Central memory CD4-positive, alpha-beta T cell (primary cell): ENCODE data around the gene ANGPT4.

Experiments
- DNase-seq: peaks from one replicate; pipeline ENCODE4 v3.0.0; 2022

Gene ANGPT4

DNA sequence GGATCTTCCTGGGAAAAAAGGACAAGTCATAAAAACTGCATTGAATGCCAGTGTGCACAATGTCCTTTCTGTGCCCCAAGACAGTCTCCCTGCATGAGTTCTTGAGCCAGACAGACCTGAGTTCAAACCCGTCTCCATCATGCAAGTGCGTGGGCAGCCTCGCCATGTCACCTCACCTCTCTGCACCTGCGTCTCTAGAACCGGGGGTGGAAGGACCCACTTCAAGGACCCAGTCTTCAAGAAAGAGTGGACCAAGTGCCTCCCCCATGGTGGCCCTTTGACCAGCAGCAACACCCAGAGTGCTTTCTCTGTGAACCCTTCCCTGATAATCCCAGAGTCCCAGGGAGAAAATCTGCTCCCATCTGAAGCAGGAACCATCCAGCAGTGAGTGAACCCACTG is 23.5 kb upstream of the ANGPT4 start:
- no peak for DNase-seq

DNA sequence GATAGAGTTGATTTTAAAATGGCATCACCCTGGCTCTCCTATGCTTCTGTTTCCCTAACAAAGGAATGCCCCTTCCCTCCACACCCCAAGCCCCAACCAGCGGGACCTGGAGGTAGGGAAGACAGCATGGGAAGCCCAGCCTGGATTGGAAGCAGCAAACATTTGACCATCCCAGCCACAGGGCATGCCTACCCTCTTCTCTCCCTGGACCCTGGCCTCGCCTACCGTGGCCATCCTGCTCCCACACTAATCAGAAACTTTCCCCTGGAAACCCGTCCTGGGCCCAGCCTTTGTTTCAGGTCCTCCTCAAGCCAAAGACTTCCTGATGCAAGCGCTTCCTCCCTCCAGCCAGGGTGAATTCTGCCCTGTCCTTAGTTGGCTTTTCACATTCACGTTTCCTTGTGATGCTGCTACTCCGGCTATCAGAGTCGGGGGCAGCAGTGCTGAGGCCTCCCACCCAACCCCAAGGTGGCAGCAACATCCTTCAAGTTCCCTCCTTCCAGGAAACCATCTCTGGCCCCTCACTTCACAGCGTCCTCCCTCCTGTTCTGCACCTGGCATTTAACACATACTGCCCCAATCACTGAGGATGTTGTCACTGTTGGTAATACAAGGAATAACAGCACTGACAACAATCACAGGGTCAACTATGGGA is 18.2 kb upstream of the ANGPT4 start:
- DNase-seq = no peak

DNA sequence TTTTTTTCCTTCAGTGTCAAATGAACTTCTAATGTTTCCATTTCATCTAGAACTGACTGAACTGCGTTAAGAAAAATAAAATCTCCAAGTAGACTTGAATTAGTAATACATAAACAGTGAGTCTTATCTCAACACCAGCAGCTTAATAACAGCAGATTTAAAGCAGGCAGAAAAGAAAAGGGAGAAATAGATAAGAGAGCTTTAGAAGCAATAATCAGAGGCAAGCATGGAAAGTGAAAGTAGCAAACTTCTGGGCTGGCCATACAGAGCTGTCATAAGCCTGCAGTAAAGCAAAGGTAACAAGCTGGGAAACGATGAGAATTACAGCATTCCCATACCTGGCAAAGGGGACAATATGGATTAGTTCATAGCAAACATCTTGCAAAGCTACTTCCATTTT is 16.9 kb upstream of the ANGPT4 start:
- DNase-seq = no peak

DNA sequence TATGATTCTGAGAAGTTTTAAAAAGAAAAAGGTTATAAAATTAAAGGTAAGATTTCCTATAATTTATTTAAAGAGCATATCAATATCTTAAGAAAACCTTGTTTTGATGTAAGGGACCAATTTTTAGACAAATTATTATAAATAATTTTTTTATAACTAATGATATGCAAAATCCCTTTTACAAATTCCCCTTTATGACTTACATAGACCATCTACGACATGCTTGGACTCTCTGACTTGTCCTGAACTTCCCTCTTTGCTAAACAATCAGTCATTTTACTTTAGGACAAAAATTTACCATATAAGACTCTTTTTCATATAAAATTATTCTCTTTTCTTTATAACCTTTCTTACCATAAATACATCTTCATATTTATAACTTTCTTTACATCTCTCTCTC is 15.3 kb upstream of the ANGPT4 start:
- no peak for DNase-seq

DNA sequence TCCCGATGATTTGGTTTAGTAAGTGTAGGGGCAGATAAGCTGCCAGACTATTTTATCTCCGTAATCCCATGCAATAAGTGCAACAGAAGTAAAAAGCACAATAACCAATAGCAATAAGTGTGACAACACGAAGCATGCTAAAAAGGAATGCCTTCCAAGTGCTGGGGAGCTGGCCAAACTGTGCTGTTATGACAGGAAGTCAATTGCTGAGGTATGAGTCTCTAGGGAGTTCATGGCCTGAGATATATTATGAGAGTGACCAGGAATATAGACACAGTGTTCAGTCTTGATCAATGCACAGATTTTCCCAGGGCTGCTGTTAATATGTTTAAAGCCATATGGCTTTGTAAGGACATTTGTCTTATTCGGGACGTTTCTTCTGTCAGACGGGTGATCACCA is 10.5 kb upstream of the ANGPT4 start:
- DNase-seq = no peak

DNA sequence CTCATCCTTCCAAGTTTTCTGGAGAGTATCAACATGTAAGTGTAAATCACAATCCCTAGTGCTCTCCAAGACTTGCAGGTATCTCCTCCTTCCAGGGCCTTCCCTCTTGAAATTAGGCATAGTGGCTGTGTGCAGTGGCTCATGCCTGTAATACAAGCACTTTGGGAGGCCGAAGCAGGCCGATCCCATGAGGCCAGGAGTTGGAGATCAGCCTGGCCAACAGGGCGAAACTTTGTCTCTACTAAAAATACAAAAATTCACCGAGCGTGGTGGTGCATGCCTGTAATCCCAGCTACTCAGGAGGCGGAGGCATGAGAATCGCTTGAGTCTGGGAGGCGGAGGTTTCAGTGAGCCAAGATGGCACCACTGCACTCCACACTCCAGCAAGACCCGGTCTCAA is 9.4 kb upstream of the ANGPT4 start:
- no peak for DNase-seq

DNA sequence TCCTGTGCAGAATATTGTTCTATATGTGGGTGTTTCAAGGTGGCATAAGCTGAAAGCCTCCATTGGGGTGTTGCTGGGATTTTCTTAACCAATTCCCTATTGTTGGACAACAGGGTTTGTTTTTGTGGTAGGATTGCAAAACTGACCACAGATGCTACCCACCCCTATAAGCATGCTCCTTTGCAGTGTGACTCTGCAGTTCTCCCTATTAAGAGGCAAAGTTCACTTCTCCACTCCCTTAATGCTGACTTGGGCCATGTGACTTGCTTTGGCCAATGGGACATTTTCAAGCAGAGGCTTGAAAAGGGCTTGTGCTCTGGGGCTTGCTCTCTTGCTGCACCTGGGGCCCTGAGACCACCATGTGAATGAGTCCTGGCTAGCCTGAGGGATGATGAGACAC is 8.5 kb upstream of the ANGPT4 start:
- DNase-seq = no peak

DNA sequence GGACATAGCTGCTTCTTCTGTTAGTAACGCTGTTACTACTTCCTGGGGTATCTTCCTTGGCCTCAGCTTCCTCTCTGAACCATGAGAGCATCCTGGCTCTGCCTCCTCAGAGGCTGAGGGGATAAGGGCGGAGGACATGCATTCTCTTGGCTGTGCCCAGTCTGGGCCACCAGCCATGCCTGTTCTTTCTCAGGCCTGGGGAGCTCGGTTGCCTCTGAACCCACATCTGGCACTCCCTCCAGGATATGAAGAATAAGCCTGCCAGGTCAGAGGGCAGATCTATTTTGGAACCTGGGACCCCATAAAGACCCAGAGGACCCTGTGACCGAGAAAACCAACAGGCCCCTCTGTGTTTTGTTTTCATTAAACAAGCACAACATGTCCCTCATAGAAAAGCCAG is 6.6 kb upstream of the ANGPT4 start:
- no peak for DNase-seq

DNA sequence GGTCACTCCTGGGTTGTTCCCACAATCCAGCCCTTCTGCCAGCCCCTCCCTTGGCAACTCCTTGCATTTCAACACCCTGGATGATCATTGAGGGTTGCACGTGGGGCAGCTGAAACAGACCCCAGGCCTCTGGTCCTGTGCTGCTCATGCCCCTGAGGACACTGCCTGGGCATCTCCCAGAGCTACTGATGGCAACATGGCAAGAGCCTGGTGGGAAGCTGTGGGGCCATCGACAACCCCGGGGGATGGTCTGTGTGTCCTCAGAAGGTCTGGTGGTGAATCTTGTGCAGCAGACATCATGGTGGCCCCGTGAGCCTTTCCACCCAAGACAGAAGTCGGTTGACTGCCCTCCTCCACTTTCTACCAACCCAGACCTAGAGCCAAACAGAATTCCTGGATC is 4.9 kb upstream of the ANGPT4 start:
- DNase-seq = no peak

DNA sequence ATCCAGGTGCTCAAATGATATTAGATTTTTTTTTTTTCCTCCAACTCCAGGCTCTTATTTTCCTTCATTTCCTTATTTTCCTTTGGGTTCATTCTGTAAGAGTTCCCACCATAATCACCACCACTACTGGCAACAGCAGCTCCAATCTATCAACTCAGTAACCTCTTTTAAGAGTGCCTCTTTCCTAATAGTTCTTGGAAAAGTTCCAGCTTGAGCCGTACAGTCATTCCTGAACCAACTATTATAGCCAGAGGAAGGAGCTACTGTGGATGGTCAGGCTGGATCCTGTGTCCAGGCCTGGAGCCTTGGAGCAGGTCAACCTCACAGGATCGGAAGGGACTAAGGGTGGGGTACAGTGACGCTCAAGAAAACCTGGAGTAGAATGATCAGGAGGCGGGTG is 4.2 kb upstream of the ANGPT4 start:
- no peak for DNase-seq

DNA sequence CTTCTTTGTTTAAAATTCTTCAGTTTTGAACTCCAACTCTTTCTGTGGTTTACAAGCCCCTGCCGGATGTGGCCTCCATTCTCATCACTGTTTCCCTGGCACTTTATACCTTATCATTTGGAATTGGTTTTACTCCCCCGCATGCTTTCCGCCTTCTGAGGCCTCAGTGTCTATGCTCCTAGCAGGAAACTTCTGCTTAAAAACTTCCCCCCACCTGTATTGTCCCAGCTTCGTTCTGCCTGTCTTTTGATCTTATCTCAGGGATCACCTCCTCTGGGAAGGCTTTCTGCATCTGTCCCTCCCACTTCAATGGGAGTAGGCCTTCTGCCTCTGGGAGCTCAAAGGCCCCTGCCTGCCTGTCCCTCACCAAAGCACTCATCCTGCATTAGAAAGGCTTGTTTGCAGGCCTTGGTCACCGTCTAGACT is 3.4 kb upstream of the ANGPT4 start:
- DNase-seq = no peak

DNA sequence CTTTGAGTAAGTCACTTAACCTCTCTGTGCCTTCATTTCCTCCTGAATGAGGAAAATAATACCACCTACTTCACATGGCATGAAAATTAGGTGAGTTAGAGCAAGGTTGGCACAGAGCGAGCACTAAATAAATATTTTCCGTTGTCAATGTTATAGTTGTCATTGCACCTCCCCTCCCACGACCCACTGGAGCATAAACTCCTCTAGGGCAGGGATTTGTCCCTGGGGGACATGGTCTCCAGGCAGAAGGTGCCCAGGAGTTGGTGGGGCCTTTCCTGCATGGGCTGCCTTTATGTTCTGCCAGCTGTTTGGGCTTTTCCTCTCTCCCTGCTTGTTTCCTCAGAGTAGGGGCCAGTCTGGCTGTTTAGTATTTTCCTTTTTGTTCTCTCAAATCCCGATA is 1.3 kb upstream of the ANGPT4 start:
- DNase-seq = no peak

DNA sequence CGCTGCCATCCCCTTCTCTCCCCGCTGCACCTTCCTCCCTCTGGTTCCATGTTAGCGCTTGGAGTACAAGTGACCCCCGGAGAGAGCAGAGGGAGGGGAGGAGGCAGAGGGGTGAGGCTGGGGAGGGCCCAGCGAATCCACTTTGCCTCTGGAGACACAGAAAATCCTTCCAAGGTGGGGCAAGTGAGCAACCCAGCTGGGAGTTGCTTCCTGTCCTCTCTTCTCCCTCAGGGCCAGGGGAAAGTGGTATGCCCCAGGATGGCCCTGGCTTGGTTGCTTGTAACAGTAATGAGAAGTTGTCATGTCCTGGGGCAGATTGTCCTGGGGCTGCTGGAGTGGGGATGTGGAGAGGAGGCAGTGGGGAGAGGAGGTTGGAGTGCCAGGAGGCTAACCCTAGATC is 691 bp upstream of the ANGPT4 start:
- no peak for DNase-seq

DNA sequence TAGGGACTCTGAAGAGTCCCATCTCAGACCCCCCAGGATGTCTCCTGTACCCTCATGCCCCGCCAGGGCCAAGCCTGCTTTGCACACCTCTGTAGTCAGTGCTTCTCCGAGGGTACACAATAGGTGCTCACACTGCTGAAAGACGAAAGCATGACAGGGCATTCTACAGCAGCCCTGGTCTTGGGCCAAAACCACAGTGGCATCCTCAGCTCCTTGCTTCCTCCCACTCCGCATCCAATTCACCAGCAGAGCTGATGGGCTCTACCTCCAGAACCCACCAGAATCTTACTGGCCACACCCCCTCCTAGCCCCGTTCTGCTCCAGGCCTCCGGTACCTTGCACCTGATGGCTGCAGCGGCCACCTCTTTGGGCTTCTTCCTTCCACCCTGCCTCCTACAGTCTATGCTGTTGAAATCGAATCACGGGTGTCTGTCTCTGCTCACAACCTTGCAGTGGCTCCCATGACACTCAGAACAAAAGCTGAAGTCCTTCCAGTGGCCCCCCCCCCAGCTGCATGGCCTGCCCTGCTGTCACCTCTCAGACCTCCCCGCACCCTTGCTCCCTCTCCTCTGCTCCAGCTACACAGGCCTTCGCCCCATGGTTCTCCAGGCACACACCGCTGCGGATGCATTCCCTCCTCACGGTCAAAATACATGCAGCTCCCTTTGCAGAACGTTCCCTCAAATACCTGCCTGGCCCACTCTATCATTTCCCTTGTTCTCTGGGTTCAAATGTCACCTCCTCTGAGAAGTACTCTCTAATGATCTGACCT is 1.2 kb downstream of the ANGPT4 start:
- no peak for DNase-seq

DNA sequence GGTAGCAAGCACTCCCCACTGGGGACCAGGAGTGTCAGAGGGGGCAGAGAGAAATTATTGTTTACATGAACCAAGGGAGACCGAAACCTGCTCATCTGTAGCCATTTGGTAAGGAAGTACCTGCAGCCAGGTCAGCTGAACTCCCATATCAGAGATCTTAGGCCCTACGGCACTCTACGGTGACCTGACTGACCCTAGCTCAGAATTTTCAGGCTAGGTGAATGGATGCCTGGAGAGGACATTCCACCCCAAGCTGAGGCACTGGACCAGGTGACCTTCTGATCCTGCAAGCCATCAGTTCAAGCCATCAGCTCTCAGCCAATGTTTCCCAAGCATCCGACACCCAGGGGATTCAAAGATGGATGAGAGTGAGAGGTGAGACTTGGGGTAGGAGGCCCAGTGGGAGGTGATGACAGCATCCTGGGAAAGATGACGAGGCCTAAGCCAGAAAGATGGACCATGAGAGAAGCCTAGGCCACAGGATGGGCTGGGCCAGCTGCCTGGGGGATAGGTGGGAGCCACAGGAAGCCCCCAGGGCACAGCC is 2.8 kb downstream of the ANGPT4 start:
- DNase-seq = no peak

DNA sequence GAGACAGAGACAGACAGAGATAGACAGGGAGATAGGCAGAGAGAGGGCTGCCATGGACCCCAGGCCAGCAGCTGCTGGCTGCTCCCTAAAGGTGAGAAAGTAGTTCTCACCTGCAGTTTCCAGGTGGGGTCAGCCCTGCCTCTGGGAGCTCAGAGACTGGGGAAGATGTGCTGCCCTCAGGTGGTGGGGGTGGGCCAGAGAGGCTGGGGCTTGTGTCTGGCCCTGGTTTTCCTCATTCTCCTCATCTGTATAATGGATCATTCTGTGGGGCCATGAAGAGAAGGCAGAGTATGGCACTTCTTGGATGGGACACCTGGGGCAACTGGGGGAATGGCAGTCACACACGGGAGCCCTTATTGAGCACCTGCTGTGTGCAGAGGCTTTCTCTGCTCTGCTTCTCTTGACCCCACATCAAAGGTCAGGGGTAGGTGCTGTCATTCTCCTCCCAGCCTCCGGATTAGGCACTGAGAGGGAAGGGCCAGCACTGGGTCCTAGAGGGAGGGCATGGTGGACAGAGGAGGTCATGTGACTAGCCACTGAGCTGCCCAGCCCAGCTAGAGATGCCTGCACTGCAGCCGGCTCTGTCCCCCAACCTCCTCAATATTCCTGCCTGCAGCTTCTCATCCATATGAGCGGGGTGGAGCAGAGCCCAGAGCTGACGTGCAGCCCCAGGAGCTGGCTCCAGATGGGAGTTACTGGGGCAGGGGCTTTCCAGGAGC is 4.1 kb downstream of the ANGPT4 start:
- no peak for DNase-seq

DNA sequence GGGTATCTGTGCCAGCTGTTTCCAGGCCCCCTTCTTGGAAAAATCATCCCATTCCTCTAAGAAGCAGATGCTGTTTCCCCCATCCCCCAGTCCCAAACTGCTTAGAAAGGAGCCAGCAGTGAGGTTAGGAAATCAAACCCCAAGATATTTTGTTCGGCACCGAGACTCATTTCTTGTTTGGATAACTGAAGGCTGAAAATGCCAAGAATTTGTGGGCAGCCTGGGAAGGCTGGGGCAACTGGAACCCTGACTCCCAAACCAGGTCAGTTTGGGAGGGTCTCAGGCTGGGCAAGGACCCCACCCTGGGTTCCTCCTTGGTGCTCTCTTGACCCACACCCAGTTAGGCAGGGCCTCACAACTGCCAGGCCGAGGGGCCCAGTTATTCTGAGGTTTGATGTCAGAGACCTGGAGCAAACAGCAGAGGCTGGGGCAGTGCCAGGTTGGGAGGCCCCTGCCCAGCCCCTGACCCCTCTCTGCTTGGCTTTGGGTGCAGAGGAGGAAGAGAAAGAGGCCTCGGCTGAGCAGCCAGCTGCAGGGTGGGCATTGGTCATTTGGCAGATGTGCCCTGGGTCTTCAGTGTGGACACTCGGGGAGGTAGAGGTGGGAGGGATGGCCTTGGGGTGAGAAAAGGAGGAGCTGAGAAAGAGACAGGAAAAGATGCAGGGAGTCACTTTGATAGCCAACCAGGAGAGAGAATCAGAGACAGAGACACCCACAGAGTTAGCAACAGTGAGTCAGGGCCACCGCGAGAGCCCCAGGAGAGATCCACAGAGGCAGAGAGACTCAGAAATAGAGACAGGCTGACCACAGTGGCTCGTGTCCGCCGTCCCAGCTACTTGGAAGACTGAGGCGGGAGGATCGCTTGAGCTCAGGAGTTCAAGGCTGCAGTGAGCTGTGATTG is 5.0 kb downstream of the ANGPT4 start:
- DNase-seq = no peak

DNA sequence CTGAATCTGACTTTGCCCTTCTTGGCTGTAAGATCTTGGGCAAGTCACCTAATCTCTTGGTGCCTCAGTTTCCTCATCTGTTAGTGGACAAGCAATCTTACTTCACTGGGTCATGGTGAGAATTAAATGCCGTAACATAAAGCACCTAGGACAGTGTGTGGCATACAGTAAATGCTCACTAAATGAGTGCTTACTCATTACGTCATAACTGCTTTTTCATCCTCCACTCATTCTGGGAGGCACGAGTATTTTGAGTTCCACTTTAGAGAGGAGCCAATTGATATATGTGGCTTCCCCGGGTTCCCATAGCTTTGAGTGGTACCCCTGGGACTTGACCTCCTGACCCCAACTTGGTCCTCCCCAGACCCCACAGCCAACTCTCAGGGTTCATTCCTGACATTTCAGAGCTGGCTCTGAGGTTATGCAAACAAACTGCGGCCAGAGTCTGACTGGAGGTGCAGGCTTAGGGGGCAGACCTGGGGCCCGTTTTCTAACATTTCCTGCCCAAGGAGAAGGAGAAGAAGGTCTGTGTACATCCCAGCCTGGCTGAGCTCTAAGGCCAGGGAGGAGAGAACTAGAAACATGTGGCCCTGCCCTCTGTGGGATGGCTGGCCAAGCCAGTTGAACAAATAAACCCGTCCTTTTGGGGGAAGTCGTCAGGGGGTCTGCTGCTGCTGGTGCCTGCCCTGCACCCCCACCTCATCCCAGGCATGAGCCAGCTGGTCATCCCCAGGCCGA is 5.8 kb downstream of the ANGPT4 start:
- no peak for DNase-seq

DNA sequence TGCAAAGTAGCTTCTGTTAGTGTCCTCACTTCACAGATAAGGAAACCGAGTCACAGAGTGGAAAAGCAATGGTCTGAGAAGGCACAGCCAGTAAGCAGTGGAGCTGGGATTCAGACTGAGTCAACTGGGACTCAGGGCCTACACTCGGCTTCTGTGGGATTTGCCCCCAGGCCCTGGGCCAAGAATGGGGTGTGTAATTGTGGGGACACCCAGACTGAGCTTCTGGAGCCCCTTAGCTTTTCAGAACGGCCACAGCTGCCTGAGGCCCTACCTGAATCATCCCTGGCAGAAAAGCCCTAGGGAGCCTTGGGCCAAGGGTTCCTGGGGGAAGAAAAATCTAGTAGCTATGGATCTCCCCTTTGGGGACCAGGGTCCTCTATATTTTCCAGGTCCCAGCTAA is 6.5 kb downstream of the ANGPT4 start:
- DNase-seq = no peak

DNA sequence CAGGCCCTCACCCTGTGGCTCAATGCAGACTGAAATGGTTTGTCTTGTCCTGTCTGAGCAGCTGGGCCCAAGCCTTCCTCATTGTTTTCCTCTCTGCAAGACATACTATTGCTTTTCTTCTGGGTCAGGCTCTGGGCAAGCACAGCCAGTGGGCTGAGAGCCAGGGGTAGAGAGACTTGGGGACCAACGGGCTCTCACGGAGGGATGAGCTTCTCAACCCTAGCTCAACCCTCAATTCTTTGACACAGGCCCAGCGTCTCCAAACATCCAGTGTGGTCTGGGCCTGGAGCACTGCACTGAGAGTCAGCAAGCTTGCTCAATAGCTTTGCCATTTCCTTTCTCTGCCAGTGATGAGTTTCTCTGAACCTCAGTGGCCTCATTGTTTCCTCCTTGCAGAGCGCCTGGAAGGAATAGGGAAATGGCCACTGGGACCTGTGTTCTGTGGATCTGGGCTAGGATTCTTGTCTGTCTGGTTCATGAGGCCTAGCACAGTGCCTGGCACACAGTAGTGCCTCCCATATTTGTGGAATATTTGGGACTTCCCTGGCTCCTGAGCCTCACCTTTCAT is 9.3 kb downstream of the ANGPT4 start:
- no peak for DNase-seq

DNA sequence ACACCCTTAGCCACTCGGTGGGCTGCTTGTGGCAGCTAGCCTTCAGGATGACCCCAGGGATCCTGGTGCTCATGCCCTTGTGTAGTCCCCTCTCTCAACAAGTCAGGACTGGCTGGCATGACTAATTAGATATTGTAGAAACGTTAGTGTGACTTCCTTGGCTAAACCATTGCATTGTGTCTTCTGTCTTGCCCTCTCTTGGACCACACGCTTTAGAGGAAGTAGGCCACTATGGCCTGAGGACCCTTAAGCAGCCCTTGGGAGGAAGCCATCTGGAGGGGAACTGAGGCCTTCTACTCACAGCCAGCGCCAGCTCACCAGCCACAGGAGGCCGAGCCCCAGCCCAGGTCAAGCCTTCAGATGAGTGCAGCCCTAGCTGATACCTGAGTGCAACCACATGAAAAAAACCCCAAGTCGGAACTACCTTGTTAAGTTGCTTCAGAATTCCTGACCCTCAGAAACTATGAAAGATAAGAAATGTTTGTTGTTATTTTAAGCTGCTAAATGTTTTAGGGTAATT is 10.1 kb downstream of the ANGPT4 start:
- no peak for DNase-seq
